ENCODE data around the gene SFTPD.
"Not testable (repeated sequence)": the region's sequence is repeated elsewhere in the genome, so short reads cannot be mapped to it uniquely, and the experiment has no call there.

The SFTPD gene

DNA sequence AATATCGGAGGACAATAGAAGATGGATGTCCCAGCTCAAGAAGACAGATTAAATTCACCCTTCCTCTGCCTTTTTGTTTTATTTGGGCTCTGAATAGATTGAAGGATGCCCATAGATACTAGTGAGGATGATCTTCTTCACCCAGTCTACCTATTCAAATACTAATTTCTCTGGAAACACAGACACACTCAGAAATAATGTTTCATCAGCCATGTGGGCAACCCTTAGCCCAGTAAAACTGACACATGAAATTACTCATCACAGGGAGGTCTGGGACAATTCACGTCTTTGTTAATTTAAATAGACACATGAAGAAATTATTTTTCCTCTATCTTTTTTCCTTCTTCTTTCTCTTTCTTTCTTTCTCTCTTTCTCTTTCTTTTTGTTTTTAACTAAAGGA, 33.1 kb downstream of the SFTPD start:
- H3K27ac ChIP-seq (ENCODE audit: low read depth, low read length); H4K5ac ChIP-seq (ENCODE audit: low read length); H3K56ac ChIP-seq (ENCODE audit: low read length); H2BK5ac ChIP-seq (ENCODE audit: low read length); H3K79me1 ChIP-seq (ENCODE audit: low read length); H3K4me3 ChIP-seq (ENCODE audit: low read length); H3K18ac ChIP-seq (ENCODE audit: low read length); H3K23ac ChIP-seq (ENCODE audit: low read length); H3K36me3 ChIP-seq (ENCODE audit: control insufficient read depth, insufficient read depth, low read length); H4K8ac ChIP-seq (ENCODE audit: low read depth, low read length); H3K4me1 ChIP-seq (ENCODE audit: control insufficient read depth, low read depth, low read length); H3K9ac ChIP-seq (ENCODE audit: low read length); H3K27me3 ChIP-seq (ENCODE audit: insufficient read depth, low read length, poor library complexity); H3K79me2 ChIP-seq (ENCODE audit: control insufficient read depth, insufficient read depth, low read length); H2BK120ac ChIP-seq (ENCODE audit: low read depth, low read length); H3K4ac ChIP-seq (ENCODE audit: low read depth, low read length); H2AK5ac ChIP-seq (ENCODE audit: low read length); H3K4me2 ChIP-seq (ENCODE audit: low read length); H2BK15ac ChIP-seq (replicated peaks; ENCODE audit: low read depth); DNase-seq: not testable (repeated sequence)
- WGBS (ENCODE audit: extremely low coverage, insufficient coverage, low lambda C conversion rate) = no CpG with 5 or more reads among the region's 2 CpGs

GRCh38 chr10:79914512-79914911, 34.4 kb downstream of the SFTPD start:
- not testable (repeated sequence) for H3K4ac ChIP-seq (ENCODE audit: low read depth, low read length); DNase-seq; H4K5ac ChIP-seq (ENCODE audit: low read length); H3K23ac ChIP-seq (ENCODE audit: low read length); H2AK5ac ChIP-seq (ENCODE audit: low read length); H2BK15ac ChIP-seq (replicated peaks; ENCODE audit: low read depth); H3K4me3 ChIP-seq (ENCODE audit: low read length); H2BK5ac ChIP-seq (ENCODE audit: low read length); H3K56ac ChIP-seq (ENCODE audit: low read length); H3K27me3 ChIP-seq (ENCODE audit: insufficient read depth, low read length, poor library complexity); H3K18ac ChIP-seq (ENCODE audit: low read length); H3K4me2 ChIP-seq (ENCODE audit: low read length); H3K27ac ChIP-seq (ENCODE audit: low read depth, low read length); H3K79me1 ChIP-seq (ENCODE audit: low read length); H3K79me2 ChIP-seq (ENCODE audit: control insufficient read depth, insufficient read depth, low read length); H3K4me1 ChIP-seq (ENCODE audit: control insufficient read depth, low read depth, low read length); H3K9ac ChIP-seq (ENCODE audit: low read length); H2BK120ac ChIP-seq (ENCODE audit: low read depth, low read length); H3K36me3 ChIP-seq (ENCODE audit: control insufficient read depth, insufficient read depth, low read length); H4K8ac ChIP-seq (ENCODE audit: low read depth, low read length)
- no CpG with 5 or more reads among the region's 1 CpG for WGBS (ENCODE audit: extremely low coverage, insufficient coverage, low lambda C conversion rate)

- Histone ChIP-seq H3K79me2 (ENCODE audit: control insufficient read depth, insufficient read depth, low read length) (no peaks in the 10 kb centered on the region), H3K4me3 (ENCODE audit: low read length) (no peak overlapping the region), H3K18ac (ENCODE audit: low read length) (no peak overlapping the region), H2BK15ac (replicated peaks; ENCODE audit: low read depth) (no peak overlapping the region), H2BK120ac (ENCODE audit: low read depth, low read length) (no peak overlapping the region), H3K79me1 (ENCODE audit: low read length) (no peaks in the 10 kb centered on the region), H3K56ac (ENCODE audit: low read length) (no peak overlapping the region), H4K8ac (ENCODE audit: low read depth, low read length) (no peak overlapping the region), H3K4me1 (ENCODE audit: control insufficient read depth, low read depth, low read length) (no peaks in the 10 kb centered on the region), H3K4ac (ENCODE audit: low read depth, low read length) (no peak overlapping the region), H3K9ac (ENCODE audit: low read length) (no peak overlapping the region), H3K27me3 (ENCODE audit: insufficient read depth, low read length, poor library complexity) (no peaks in the 10 kb centered on the region), H3K4me2 (ENCODE audit: low read length) (no peak overlapping the region), H3K23ac (ENCODE audit: low read length) (no peak overlapping the region), H2BK5ac (ENCODE audit: low read length) (no peak overlapping the region), H2AK5ac (ENCODE audit: low read length) (no peak overlapping the region), H3K36me3 (ENCODE audit: control insufficient read depth, insufficient read depth, low read length) (no peaks in the 10 kb centered on the region), H4K5ac (ENCODE audit: low read length) (no peak overlapping the region), H3K27ac (ENCODE audit: low read depth, low read length) (no peak overlapping the region)
- no peak for DNase-seq
- WGBS (ENCODE audit: extremely low coverage, insufficient coverage, low lambda C conversion rate) = no CpG with 5 or more reads among the region's 2 CpGs
Observed at GRCh38 chr10:79910836-79911235, 38.1 kb downstream of the SFTPD start.

DNA sequence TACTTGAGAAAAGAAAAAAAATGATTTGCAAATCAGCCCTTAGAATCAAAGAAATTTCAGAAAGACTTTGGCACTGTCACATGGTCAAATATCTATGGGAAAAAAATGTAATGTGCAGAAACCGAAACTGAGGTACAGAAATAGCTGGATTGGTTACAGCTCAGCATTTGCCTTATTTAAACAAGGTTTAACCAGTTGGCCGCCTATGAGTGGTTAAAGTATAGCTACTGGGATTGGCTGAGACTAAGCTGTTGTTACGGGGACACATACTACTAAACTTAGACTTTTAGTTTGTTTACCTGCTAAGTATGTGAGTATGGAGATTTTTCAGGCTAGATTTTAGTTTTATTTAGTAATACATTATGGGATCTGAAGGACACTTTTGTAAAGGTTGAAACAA, 38.6 kb downstream of the SFTPD start:
- Histone ChIP-seq H2BK15ac (replicated peaks; ENCODE audit: low read depth) (no peak overlapping the region), H3K23ac (ENCODE audit: low read length) (no peak overlapping the region), H3K4ac (ENCODE audit: low read depth, low read length) (no peak overlapping the region), H3K56ac (ENCODE audit: low read length) (no peak overlapping the region), H3K27me3 (ENCODE audit: insufficient read depth, low read length, poor library complexity) (no peaks in the 10 kb centered on the region), H2BK5ac (ENCODE audit: low read length) (no peak overlapping the region), H3K18ac (ENCODE audit: low read length) (no peak overlapping the region), H3K79me1 (ENCODE audit: low read length) (no peaks in the 10 kb centered on the region), H3K4me3 (ENCODE audit: low read length) (no peak overlapping the region), H3K4me1 (ENCODE audit: control insufficient read depth, low read depth, low read length) (peaks cover 1% of the 10 kb centered on the region), H2AK5ac (ENCODE audit: low read length) (no peak overlapping the region), H3K36me3 (ENCODE audit: control insufficient read depth, insufficient read depth, low read length) (no peaks in the 10 kb centered on the region), H3K79me2 (ENCODE audit: control insufficient read depth, insufficient read depth, low read length) (no peaks in the 10 kb centered on the region), H3K27ac (ENCODE audit: low read depth, low read length) (no peak overlapping the region), H4K5ac (ENCODE audit: low read length) (no peak overlapping the region), H3K4me2 (ENCODE audit: low read length) (no peak overlapping the region), H2BK120ac (ENCODE audit: low read depth, low read length) (no peak overlapping the region), H3K9ac (ENCODE audit: low read length) (no peak overlapping the region), H4K8ac (ENCODE audit: low read depth, low read length) (no peak overlapping the region)
- WGBS (ENCODE audit: extremely low coverage, insufficient coverage, low lambda C conversion rate) = no CpG with 5 or more reads among the region's 3 CpGs
- no peak for DNase-seq

DNA sequence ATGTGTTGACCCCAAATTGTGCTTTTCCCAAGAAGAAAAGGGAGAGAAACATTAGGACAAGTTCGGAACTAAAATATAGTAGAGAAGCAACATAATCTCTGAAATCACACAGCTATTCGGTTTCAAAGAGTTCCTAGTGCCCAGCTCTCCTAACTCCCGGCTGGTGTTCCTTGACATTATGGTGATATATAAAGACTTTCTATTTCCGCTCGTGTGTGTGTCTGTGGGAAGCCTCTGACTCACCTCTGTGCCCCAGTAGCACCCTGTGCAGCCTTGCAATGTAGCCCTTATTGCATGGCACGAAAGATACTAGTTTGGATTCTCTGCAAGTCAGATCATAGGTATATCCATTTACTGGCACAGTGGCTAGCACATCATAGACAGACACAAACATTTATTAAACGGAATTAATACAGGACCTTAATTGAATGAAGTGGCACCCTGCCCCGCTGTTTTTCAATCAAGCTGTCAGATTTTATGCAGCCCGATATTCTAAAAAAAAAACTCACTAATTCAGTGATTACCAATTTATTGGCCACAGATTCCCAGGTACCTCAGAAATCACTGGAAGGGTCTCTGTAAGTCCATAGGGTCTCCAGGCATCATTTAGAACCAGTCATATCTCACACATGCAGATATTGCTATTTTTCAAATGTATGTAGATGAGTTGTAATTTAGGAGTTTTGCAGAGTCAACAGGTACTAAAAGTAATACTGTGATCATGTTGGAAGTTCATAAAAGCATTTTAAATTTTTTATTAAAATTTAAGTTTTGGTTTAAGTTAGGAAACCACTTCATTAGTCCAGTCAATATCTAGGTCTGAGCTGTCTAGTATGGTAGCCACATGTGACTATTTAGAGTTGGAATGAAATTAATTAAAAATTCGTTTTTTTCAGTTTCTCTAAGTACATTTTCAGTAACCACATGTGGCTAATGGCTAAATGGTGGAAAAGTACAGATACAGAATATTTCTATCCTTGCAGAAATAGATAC, 43.3 kb downstream of the SFTPD start:
- no peaks in the 10 kb centered on the region for H3K36me3 ChIP-seq (ENCODE audit: control insufficient read depth, insufficient read depth, low read length)
- peak; percentile 12 for DNase-seq
- no peak overlapping the region for H2AK5ac ChIP-seq (ENCODE audit: low read length)
- H2BK15ac ChIP-seq (replicated peaks; ENCODE audit: low read depth) = no peak overlapping the region
- peak overlapping the region; percentile 39 for H3K4me3 ChIP-seq (ENCODE audit: low read length)
- no peaks in the 10 kb centered on the region for H3K27me3 ChIP-seq (ENCODE audit: insufficient read depth, low read length, poor library complexity)
- no peak overlapping the region for H3K23ac ChIP-seq (ENCODE audit: low read length)
- no peaks in the 10 kb centered on the region for H3K79me2 ChIP-seq (ENCODE audit: control insufficient read depth, insufficient read depth, low read length)
- peak overlapping the region; percentile 51 for H3K27ac ChIP-seq (ENCODE audit: low read depth, low read length)
- no peak overlapping the region for H2BK5ac ChIP-seq (ENCODE audit: low read length)
- H3K4me2 ChIP-seq (ENCODE audit: low read length) = peak overlapping the region; percentile 70
- H4K8ac ChIP-seq (ENCODE audit: low read depth, low read length) = peak overlapping the region; percentile 42
- H3K18ac ChIP-seq (ENCODE audit: low read length) = peak overlapping the region; percentile 61
- no CpG with 5 or more reads among the region's 10 CpGs for WGBS (ENCODE audit: extremely low coverage, insufficient coverage, low lambda C conversion rate)
- H3K4me1 ChIP-seq (ENCODE audit: control insufficient read depth, low read depth, low read length) = peaks cover 2% of the 10 kb centered on the region
- H3K9ac ChIP-seq (ENCODE audit: low read length) = peak overlapping the region; percentile 63
- no peak overlapping the region for H3K4ac ChIP-seq (ENCODE audit: low read depth, low read length)
- peak overlapping the region; percentile 83 for H3K56ac ChIP-seq (ENCODE audit: low read length)
- H3K79me1 ChIP-seq (ENCODE audit: low read length) = no peaks in the 10 kb centered on the region
- H4K5ac ChIP-seq (ENCODE audit: low read length) = no peak overlapping the region
- no peak overlapping the region for H2BK120ac ChIP-seq (ENCODE audit: low read depth, low read length)
